Measurements from ENCODE around the gene CEMIP2. TPM values are rescaled to one million over a fixed set of nuclear protein-coding genes. Genes with fewer than 3 reads are reported as not detected.

Gene CEMIP2
- total RNA-seq, 1 experiment from 2014 or later: 40.5 TPM

DNA sequence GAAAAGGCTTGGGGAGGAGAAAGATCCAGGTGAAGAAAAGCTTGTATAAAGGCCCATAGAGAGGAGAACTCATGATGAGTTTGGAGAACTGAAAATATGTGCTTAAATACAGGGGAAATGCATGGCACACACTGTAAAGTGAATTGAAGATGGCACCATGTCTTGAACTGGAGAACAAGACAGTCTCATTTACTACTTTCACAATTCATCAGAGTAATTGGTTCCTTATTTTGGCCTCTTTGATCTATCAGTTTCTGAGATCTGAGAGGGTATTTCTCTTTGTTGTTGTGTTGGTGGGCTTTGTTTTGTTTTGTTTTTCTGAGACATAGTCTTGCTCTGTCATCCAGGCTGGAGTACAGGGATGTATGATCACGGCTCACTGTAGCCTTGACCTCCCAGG, 98.2 kb downstream of the CEMIP2 start (continued):
- TF ChIP-seq, protein P1, sequence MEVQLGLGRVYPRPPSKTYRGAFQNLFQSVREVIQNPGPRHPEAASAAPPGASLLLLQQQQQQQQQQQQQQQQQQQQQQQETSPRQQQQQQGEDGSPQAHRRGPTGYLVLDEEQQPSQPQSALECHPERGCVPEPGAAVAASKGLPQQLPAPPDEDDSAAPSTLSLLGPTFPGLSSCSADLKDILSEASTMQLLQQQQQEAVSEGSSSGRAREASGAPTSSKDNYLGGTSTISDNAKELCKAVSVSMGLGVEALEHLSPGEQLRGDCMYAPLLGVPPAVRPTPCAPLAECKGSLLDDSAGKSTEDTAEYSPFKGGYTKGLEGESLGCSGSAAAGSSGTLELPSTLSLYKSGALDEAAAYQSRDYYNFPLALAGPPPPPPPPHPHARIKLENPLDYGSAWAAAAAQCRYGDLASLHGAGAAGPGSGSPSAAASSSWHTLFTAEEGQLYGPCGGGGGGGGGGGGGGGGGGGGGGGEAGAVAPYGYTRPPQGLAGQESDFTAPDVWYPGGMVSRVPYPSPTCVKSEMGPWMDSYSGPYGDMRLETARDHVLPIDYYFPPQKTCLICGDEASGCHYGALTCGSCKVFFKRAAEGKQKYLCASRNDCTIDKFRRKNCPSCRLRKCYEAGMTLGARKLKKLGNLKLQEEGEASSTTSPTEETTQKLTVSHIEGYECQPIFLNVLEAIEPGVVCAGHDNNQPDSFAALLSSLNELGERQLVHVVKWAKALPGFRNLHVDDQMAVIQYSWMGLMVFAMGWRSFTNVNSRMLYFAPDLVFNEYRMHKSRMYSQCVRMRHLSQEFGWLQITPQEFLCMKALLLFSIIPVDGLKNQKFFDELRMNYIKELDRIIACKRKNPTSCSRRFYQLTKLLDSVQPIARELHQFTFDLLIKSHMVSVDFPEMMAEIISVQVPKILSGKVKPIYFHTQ (CRISPR knock-in tag; IDR thresholded peaks at IDR 0.05): no peak
- TF ChIP-seq ZBTB21 (CRISPR knock-in tag; IDR thresholded peaks at IDR 0.05; ENCODE audit: borderline replicate concordance): no peak
- TF ChIP-seq, protein P2, sequence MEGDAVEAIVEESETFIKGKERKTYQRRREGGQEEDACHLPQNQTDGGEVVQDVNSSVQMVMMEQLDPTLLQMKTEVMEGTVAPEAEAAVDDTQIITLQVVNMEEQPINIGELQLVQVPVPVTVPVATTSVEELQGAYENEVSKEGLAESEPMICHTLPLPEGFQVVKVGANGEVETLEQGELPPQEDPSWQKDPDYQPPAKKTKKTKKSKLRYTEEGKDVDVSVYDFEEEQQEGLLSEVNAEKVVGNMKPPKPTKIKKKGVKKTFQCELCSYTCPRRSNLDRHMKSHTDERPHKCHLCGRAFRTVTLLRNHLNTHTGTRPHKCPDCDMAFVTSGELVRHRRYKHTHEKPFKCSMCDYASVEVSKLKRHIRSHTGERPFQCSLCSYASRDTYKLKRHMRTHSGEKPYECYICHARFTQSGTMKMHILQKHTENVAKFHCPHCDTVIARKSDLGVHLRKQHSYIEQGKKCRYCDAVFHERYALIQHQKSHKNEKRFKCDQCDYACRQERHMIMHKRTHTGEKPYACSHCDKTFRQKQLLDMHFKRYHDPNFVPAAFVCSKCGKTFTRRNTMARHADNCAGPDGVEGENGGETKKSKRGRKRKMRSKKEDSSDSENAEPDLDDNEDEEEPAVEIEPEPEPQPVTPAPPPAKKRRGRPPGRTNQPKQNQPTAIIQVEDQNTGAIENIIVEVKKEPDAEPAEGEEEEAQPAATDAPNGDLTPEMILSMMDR (IDR thresholded peaks at IDR 0.05): no peak

DNA sequence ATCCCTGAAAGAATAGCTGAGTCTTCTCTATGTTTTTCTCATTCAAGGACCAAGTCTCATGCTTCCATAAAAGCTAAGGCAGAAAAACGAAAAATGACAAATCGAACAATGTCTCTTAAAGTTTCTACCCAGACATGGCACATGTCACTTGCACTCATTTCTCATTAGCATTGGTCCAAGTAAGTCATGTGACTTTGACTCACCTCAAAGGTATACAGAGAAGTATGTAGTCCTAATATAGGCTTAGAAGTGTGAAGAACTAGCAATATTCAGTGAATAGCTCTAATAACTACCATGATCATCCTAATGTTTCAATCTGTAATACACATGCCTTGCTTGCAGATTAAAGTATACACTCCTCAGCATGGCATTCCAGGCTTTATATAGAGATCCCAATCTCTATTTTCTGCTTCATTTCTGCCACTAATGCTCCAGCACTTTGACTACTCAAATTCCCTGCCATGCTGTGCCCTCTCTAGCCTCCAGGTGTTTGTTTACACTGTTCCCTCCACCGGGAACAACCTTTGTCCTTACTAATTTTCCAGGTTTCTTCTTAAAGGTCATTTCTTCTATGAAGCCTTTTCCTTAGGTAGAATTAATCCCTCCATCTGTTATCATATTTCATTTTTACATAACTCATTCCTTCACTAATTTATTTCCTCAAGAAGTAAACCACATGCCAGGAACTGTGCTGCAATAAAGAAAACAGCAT, 98.9 kb downstream of the CEMIP2 start:
- peaks cover 15% of the 10 kb centered on the region for H3K4me1 Mint-ChIP-seq
- peaks cover 9% of the 10 kb centered on the region for H3K9me3 Mint-ChIP-seq
- peak; percentile 72 for ATAC-seq
- DNase-seq (ENCODE audit: low spot score): no peak
- no peaks in the 10 kb centered on the region for H3K27me3 Mint-ChIP-seq (ENCODE audit: low read depth)
- ChIA-PET CTCF (interaction anchor here (1.3 kb wide), 1 partner anchor 12 kb away, joined by 3 read pairs; no protein-coding TSS in a partner anchor), POLR2A (no interaction called here)
- no peaks in the 10 kb centered on the region for H3K36me3 Mint-ChIP-seq
- TF ChIP-seq ZNF219 (CRISPR knock-in tag; IDR thresholded peaks at IDR 0.05; ENCODE audit: borderline replicate concordance) (no peak), NFATC4 (CRISPR knock-in tag; IDR thresholded peaks at IDR 0.05) (no peak)
- TF ChIP-seq, protein P3, sequence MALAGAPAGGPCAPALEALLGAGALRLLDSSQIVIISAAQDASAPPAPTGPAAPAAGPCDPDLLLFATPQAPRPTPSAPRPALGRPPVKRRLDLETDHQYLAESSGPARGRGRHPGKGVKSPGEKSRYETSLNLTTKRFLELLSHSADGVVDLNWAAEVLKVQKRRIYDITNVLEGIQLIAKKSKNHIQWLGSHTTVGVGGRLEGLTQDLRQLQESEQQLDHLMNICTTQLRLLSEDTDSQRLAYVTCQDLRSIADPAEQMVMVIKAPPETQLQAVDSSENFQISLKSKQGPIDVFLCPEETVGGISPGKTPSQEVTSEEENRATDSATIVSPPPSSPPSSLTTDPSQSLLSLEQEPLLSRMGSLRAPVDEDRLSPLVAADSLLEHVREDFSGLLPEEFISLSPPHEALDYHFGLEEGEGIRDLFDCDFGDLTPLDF (CRISPR knock-in tag; IDR thresholded peaks at IDR 0.05): no peak
- no peak overlapping the region for H3K4me3 Mint-ChIP-seq
- H3K27ac Mint-ChIP-seq: no peak overlapping the region

DNA sequence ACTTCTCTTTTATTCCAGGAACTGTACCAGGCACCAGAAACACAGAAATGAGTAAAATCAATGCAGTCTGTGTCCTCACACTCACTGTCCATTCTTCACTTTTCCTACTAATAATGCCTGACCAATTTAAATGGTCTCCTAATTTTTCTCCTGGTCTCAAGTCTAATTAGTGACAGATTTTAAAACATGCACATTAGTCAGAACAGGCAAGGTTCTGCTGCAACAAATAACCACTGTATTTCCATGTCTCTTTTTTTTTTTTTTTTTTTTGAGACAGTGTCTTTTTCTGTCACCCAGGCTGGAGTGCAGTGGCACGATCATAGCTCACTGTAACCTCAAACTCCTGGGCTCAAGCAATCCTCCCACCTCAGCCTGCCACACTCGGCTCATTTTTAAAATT, 99.6 kb downstream of the CEMIP2 start:
- Mint-ChIP-seq H3K27me3 (ENCODE audit: low read depth) (no peaks in the 10 kb centered on the region), H3K27ac (no peak overlapping the region), H3K4me3 (no peak overlapping the region), H3K36me3 (no peaks in the 10 kb centered on the region), H3K4me1 (peaks cover 22% of the 10 kb centered on the region), H3K9me3 (peaks cover 9% of the 10 kb centered on the region)
- no peak for DNase-seq (ENCODE audit: low spot score)
- POLR2A ChIA-PET: no interaction called here
- CTCF ChIA-PET: no interaction called here
- no peak for ATAC-seq
- TF ChIP-seq TEAD1 (CRISPR knock-in tag; IDR thresholded peaks at IDR 0.05): no peak
- no peak for TF ChIP-seq RELA (CRISPR knock-in tag; IDR thresholded peaks at IDR 0.05; ENCODE audit: borderline replicate concordance)
- TF ChIP-seq CREM (CRISPR knock-in tag; IDR thresholded peaks at IDR 0.05): no peak
- TF ChIP-seq RORB (CRISPR knock-in tag; IDR thresholded peaks at IDR 0.05): no peak
- TF ChIP-seq MYBL2 (CRISPR knock-in tag; IDR thresholded peaks at IDR 0.05): no peak
- no peak for TF ChIP-seq CREB1 (CRISPR knock-in tag; IDR thresholded peaks at IDR 0.05)
- no peak for TF ChIP-seq EMX1 (CRISPR knock-in tag; IDR thresholded peaks at IDR 0.05)
- TF ChIP-seq, protein P4, sequence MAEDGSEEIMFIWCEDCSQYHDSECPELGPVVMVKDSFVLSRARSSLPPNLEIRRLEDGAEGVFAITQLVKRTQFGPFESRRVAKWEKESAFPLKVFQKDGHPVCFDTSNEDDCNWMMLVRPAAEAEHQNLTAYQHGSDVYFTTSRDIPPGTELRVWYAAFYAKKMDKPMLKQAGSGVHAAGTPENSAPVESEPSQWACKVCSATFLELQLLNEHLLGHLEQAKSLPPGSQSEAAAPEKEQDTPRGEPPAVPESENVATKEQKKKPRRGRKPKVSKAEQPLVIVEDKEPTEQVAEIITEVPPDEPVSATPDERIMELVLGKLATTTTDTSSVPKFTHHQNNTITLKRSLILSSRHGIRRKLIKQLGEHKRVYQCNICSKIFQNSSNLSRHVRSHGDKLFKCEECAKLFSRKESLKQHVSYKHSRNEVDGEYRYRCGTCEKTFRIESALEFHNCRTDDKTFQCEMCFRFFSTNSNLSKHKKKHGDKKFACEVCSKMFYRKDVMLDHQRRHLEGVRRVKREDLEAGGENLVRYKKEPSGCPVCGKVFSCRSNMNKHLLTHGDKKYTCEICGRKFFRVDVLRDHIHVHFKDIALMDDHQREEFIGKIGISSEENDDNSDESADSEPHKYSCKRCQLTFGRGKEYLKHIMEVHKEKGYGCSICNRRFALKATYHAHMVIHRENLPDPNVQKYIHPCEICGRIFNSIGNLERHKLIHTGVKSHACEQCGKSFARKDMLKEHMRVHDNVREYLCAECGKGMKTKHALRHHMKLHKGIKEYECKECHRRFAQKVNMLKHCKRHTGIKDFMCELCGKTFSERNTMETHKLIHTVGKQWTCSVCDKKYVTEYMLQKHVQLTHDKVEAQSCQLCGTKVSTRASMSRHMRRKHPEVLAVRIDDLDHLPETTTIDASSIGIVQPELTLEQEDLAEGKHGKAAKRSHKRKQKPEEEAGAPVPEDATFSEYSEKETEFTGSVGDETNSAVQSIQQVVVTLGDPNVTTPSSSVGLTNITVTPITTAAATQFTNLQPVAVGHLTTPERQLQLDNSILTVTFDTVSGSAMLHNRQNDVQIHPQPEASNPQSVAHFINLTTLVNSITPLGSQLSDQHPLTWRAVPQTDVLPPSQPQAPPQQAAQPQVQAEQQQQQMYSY (CRISPR knock-in tag; IDR thresholded peaks at IDR 0.05): no peak
- no peak for TF ChIP-seq NR1H2 (CRISPR knock-in tag; IDR thresholded peaks at IDR 0.05)
- no peak for TF ChIP-seq NFYB (CRISPR knock-in tag; conservative IDR thresholded peaks at IDR 0.05; ENCODE audit: low read depth)
- no peak for TF ChIP-seq NFATC4 (CRISPR knock-in tag; IDR thresholded peaks at IDR 0.05)
- TF ChIP-seq, protein P5, sequence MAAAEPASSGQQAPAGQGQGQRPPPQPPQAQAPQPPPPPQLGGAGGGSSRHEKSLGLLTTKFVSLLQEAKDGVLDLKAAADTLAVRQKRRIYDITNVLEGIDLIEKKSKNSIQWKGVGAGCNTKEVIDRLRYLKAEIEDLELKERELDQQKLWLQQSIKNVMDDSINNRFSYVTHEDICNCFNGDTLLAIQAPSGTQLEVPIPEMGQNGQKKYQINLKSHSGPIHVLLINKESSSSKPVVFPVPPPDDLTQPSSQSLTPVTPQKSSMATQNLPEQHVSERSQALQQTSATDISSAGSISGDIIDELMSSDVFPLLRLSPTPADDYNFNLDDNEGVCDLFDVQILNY (CRISPR knock-in tag; IDR thresholded peaks at IDR 0.05): no peak
- TF ChIP-seq ZBTB21 (CRISPR knock-in tag; IDR thresholded peaks at IDR 0.05; ENCODE audit: borderline replicate concordance): no peak
- no peak for TF ChIP-seq ESRRA (CRISPR knock-in tag; IDR thresholded peaks at IDR 0.05; ENCODE audit: borderline replicate concordance)
- TF ChIP-seq, protein P6, sequence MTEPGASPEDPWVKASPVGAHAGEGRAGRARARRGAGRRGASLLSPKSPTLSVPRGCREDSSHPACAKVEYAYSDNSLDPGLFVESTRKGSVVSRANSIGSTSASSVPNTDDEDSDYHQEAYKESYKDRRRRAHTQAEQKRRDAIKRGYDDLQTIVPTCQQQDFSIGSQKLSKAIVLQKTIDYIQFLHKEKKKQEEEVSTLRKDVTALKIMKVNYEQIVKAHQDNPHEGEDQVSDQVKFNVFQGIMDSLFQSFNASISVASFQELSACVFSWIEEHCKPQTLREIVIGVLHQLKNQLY (CRISPR knock-in tag; IDR thresholded peaks at IDR 0.05): no peak
